NB4 (cell line): ENCODE data around the gene OSBPL2.

Experiments used
- CTCF ChIP-seq: IDR thresholded peaks from one replicate; pipeline ENCODE4 v1.5.1; 2012; ENCODE audit warnings: low read depth, low read length
- POLR2A ChIP-seq: IDR thresholded peaks from 2 replicates; pipeline ENCODE4 v1.6.1; 2011; ENCODE audit warnings: mild to moderate bottlenecking; ENCODE audit not compliant: insufficient read length; ENCODE audit errors: extremely low read depth

GRCh38 chr20:62334881-62335280, 96.6 kb downstream of the OSBPL2 start:
- TF ChIP-seq POLR2A (no peak), CTCF (no peak)
